HG03521 (cell line): Measurements from ENCODE around the gene RIPOR1.

Experiments used
- ATAC-seq: cut with Tn5 transposase; IDR thresholded peaks from one replicate; pipeline ENCODE4 v1.9.1; 2021; ENCODE audit warnings: mild to moderate bottlenecking, moderate library complexity; ENCODE audit not compliant: unreplicated experiment

RIPOR1 gene

DNA sequence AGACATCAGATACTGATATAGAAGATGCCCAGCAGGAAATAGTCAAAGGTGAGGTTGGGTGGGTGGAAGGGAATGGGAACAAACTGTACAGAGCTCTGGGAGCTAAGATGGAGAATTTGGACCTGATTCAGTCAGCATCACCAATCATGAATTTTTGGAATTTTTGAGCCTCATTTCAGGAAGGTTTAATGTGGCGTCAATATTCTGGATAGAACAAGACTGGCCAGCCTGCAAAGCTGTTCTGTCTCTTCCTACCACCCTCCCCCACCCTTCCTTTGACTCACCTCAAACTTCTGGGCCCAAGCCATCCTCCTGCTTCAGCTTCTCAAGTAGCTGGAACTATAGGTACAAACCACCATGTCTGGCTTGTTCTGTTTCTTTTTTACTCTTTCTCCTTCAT, 66.3 kb downstream of the RIPOR1 start:
- no peak for ATAC-seq
